Measurements from ENCODE around the gene IFIT2. TPM values are rescaled to one million over a fixed set of nuclear protein-coding genes. Genes with fewer than 3 reads are reported as not detected.
"Not testable (repeated sequence)": the region's sequence is repeated elsewhere in the genome, so short reads cannot be mapped to it uniquely, and the experiment has no call there.

Gene IFIT2
- total RNA-seq, 1 experiment from 2014 or later = 1.0 TPM

- Histone ChIP-seq H3K4me2 (ENCODE audit: low read length) (no peak overlapping the region), H3K27ac (ENCODE audit: low read depth, low read length) (no peak overlapping the region), H3K79me2 (ENCODE audit: insufficient read depth, low read length) (no peaks in the 10 kb centered on the region), H3K9me3 (ENCODE audit: control insufficient read depth in 1 of 2, insufficient read depth in 1 of 2, low read depth in 1 of 2, low read length in 2 of 2) (no peaks in the 10 kb centered on the region), H3K9me2 (ENCODE audit: insufficient read depth) (no peaks in the 10 kb centered on the region), H3K4me1 (ENCODE audit: control insufficient read depth in 1 of 2, insufficient read depth in 2 of 2, low read length in 2 of 2) (no peaks in the 10 kb centered on the region), H2AFZ (ENCODE audit: low read depth, low read length, poor library complexity, severe bottlenecking) (no peak overlapping the region), H3K27me3 (ENCODE audit: insufficient read depth, low read length) (no peaks in the 10 kb centered on the region), H3K36me3 (ENCODE audit: control insufficient read depth in 1 of 2, insufficient read depth in 2 of 2, low read length in 2 of 2) (no peaks in the 10 kb centered on the region), H3K9ac (ENCODE audit: low read length) (no peak overlapping the region), H3K4me3 (replicated peaks in 1 of 2; ENCODE audit: low read depth in 1 of 2, low read length in 2 of 2) (no peak overlapping the region), H4K20me1 (ENCODE audit: insufficient read depth) (no peaks in the 10 kb centered on the region)
- intact Hi-C loops (cut with micrococcal nuclease) = no loop called here
- ATAC-seq (no peak), DNase-seq (ENCODE audit: low read depth, low spot score) (no peak)
- POLR2A ChIA-PET = no interaction called here
- TF ChIP-seq EZH2phosphoT487 (IDR thresholded peaks at IDR 0.05; ENCODE audit: borderline replicate concordance) = no peak
- TF ChIP-seq POLR2AphosphoS5 (IDR thresholded peaks at IDR 0.05; ENCODE audit: low read depth, low read length) = no peak
- TF ChIP-seq EZH2 (IDR thresholded peaks at IDR 0.05) = no peak
- CTCF ChIA-PET = no interaction called here
- RAD21 ChIA-PET (ENCODE audit: low non-redundant PET in 1 of 2, low total read pairs in 2 of 2, uncharacterized antibody in 2 of 2, unreplicated experiment in 2 of 2) = no interaction called here
- BruUV-seq (replicated peaks) = no TSS peak
Observed at GRCh38 chr10:89314676-89315075, 12.8 kb downstream of the IFIT2 start.

DNA sequence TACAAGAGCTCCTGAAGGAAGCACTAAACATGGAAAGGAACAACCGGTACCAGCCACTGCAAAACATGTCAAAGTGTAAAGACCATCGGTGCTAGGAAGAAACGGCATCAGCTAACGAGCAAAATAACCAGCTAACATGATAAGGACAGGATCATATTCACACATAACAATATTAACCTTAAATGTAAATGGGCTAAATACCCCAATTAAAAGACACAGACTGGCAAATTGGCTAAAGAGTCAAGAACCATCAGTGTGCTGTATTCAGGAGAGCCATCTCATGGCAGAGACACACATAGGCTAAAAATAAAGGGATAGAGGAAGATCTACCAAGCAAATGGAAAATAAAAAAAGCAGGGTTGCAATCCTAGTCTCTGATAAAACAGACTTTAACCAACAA, 16.2 kb downstream of the IFIT2 start:
- H3K9me2 ChIP-seq (ENCODE audit: insufficient read depth); H4K20me1 ChIP-seq (ENCODE audit: insufficient read depth); H2AFZ ChIP-seq (ENCODE audit: low read depth, low read length, poor library complexity, severe bottlenecking); RAD21 ChIA-PET (ENCODE audit: low non-redundant PET in 1 of 2, low total read pairs in 2 of 2, uncharacterized antibody in 2 of 2, unreplicated experiment in 2 of 2); CTCF ChIA-PET; BruUV-seq (replicated peaks); DNase-seq (ENCODE audit: low read depth, low spot score); H3K9me3 ChIP-seq (ENCODE audit: control insufficient read depth in 1 of 2, insufficient read depth in 1 of 2, low read depth in 1 of 2, low read length in 2 of 2); H3K36me3 ChIP-seq (ENCODE audit: control insufficient read depth in 1 of 2, insufficient read depth in 2 of 2, low read length in 2 of 2); H3K4me3 ChIP-seq (replicated peaks in 1 of 2; ENCODE audit: low read depth in 1 of 2, low read length in 2 of 2); H3K27ac ChIP-seq (ENCODE audit: low read depth, low read length); ATAC-seq; H3K79me2 ChIP-seq (ENCODE audit: insufficient read depth, low read length); H3K4me2 ChIP-seq (ENCODE audit: low read length); intact Hi-C loops (cut with micrococcal nuclease); POLR2A ChIA-PET; H3K9ac ChIP-seq (ENCODE audit: low read length); H3K4me1 ChIP-seq (ENCODE audit: control insufficient read depth in 1 of 2, insufficient read depth in 2 of 2, low read length in 2 of 2); H3K27me3 ChIP-seq (ENCODE audit: insufficient read depth, low read length): not testable (repeated sequence)

DNA sequence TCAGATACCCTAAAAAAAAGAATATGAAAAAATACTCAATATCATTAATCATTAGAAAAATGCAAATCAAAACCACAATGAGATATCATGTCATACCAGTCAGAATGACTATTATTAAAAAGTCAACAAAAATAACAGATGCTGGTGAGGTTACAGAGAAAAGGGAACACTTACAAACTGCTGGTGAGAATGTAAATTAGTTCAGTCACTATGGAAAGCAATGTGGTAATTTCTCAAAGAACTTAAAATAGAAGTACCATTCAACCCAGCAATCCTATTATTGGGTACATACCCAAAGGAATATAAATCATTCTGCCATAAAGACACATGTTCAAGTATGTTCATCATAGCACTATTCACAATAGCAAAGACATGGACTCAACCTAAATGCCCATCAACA, 23.2 kb downstream of the IFIT2 start:
- H3K4me2 ChIP-seq (ENCODE audit: low read length); H3K9me2 ChIP-seq (ENCODE audit: insufficient read depth); H3K79me2 ChIP-seq (ENCODE audit: insufficient read depth, low read length); POLR2A ChIA-PET; H4K20me1 ChIP-seq (ENCODE audit: insufficient read depth); intact Hi-C loops (cut with micrococcal nuclease); H3K9ac ChIP-seq (ENCODE audit: low read length); CTCF ChIA-PET; H3K4me3 ChIP-seq (replicated peaks in 1 of 2; ENCODE audit: low read depth in 1 of 2, low read length in 2 of 2); RAD21 ChIA-PET (ENCODE audit: low non-redundant PET in 1 of 2, low total read pairs in 2 of 2, uncharacterized antibody in 2 of 2, unreplicated experiment in 2 of 2); BruUV-seq (replicated peaks); H3K27ac ChIP-seq (ENCODE audit: low read depth, low read length); ATAC-seq; DNase-seq (ENCODE audit: low read depth, low spot score); H3K36me3 ChIP-seq (ENCODE audit: control insufficient read depth in 1 of 2, insufficient read depth in 2 of 2, low read length in 2 of 2); H3K27me3 ChIP-seq (ENCODE audit: insufficient read depth, low read length); H3K9me3 ChIP-seq (ENCODE audit: control insufficient read depth in 1 of 2, insufficient read depth in 1 of 2, low read depth in 1 of 2, low read length in 2 of 2); H2AFZ ChIP-seq (ENCODE audit: low read depth, low read length, poor library complexity, severe bottlenecking): not testable (repeated sequence)
- peaks cover 12 to 19% of the 10 kb centered on the region in 2 experiments; a peak in 3 of 4 replicates for H3K4me1 ChIP-seq (ENCODE audit: control insufficient read depth in 1 of 2, insufficient read depth in 2 of 2, low read length in 2 of 2)

GRCh38 chr10:89325856-89326255, 24.0 kb downstream of the IFIT2 start:
- intact Hi-C loops (cut with micrococcal nuclease); H3K4me2 ChIP-seq (ENCODE audit: low read length); CTCF ChIA-PET; H3K9me3 ChIP-seq (ENCODE audit: control insufficient read depth in 1 of 2, insufficient read depth in 1 of 2, low read depth in 1 of 2, low read length in 2 of 2); H2AFZ ChIP-seq (ENCODE audit: low read depth, low read length, poor library complexity, severe bottlenecking); H3K27me3 ChIP-seq (ENCODE audit: insufficient read depth, low read length); RAD21 ChIA-PET (ENCODE audit: low non-redundant PET in 1 of 2, low total read pairs in 2 of 2, uncharacterized antibody in 2 of 2, unreplicated experiment in 2 of 2); H3K9ac ChIP-seq (ENCODE audit: low read length); ATAC-seq; H4K20me1 ChIP-seq (ENCODE audit: insufficient read depth); H3K4me3 ChIP-seq (replicated peaks in 1 of 2; ENCODE audit: low read depth in 1 of 2, low read length in 2 of 2); DNase-seq (ENCODE audit: low read depth, low spot score); H3K79me2 ChIP-seq (ENCODE audit: insufficient read depth, low read length); H3K27ac ChIP-seq (ENCODE audit: low read depth, low read length); H3K9me2 ChIP-seq (ENCODE audit: insufficient read depth); H3K36me3 ChIP-seq (ENCODE audit: control insufficient read depth in 1 of 2, insufficient read depth in 2 of 2, low read length in 2 of 2); BruUV-seq (replicated peaks); POLR2A ChIA-PET: not testable (repeated sequence)
- peaks cover 12 to 19% of the 10 kb centered on the region in 2 experiments; a peak in 3 of 4 replicates for H3K4me1 ChIP-seq (ENCODE audit: control insufficient read depth in 1 of 2, insufficient read depth in 2 of 2, low read length in 2 of 2)

All from HCT116 (cell line).